ENCODE data around the gene SHD. TPM values are rescaled to one million over a fixed set of nuclear protein-coding genes. Genes with fewer than 3 reads are reported as not detected.

SHD gene
- total RNA-seq, 4 donors from 2014 or later, result not detected

DNA sequence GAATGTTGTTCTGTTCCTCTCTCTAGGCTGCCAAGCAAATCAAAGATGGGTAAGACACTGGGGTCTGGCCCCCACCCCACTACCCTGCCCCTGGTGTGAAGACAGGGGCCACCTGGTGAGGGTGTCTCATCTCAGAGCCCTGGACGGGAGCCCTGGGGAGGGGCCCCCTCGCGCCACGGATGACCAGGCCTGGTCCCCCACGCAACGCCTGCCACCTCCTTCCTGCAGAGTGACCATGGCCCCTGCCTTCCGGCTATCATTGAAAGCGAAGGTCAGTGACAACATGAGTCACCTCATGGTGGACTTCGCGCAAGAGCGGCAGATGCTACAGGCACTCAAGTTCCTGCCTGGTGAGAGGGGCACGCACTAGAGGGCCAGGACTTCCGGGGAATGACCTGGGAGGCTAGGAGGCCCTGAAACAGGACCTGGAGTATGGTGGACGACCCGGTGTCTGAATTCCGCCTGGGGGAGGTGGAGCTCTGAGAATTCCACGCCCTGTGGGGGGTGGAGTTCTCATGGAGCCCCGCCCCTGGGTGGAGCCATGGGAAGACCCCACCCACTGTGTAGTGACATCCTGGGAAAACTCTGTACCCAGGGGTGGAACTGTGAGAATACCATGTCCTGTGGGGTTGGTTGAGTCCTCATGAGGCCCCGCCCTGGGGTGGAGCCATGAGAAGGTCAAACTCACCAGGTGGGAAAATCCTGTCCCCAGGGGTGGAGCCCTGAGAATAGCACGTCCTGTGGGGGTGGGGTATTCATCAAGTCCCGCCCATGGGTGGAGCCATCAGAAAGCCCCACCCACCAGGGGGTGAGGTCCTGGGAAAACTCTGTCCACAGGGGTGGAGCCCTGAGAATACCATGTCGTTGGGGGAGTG is 31.4 kb downstream of the SHD start:
- TF ChIP-seq CTCF (IDR thresholded peaks at IDR 0.05) (no peak), POLR2A (IDR thresholded peaks at IDR 0.05) (no peak)
- H3K4me3 ChIP-seq, result no peak overlapping the region
- no peaks in the 10 kb centered on the region for H3K9me3 ChIP-seq
- intact Hi-C loops (cut with DNase I), result no loop called here
- peaks cover 0 to 7% (median 0%) of the 10 kb centered on the region in 3 donors for H3K4me1 ChIP-seq
- no peaks in the 10 kb centered on the region for H3K36me3 ChIP-seq
- WGBS, 2 donors, result 84 to 88% methylated on average over 6 to 14 of the region's 22 CpGs
- peaks cover 0 to 17% (median 0%) of the 10 kb centered on the region in 4 donors for H3K27me3 ChIP-seq
- DNase-seq, result no peak
- H3K27ac ChIP-seq, result no peak overlapping the region

GRCh38 chr19:4313847-4314490 is 34.9 kb downstream of the SHD start:
- H3K27me3 ChIP-seq, result no peaks in the 10 kb centered on the region
- intact Hi-C loops (cut with DNase I), result no loop called here
- no peak overlapping the region for H3K4me3 ChIP-seq
- no peaks in the 10 kb centered on the region for H3K36me3 ChIP-seq
- H3K4me1 ChIP-seq, result peaks cover 0 to 7% (median 0%) of the 10 kb centered on the region in 3 donors
- WGBS, 2 donors, result 34 to 35% methylated on average over 10 to 11 of the region's 12 CpGs
- no peak for DNase-seq
- no peak for TF ChIP-seq CTCF (IDR thresholded peaks at IDR 0.05)
- TF ChIP-seq POLR2A (IDR thresholded peaks at IDR 0.05), result no peak
- H3K27ac ChIP-seq, result no peak overlapping the region
- no peaks in the 10 kb centered on the region for H3K9me3 ChIP-seq

DNA sequence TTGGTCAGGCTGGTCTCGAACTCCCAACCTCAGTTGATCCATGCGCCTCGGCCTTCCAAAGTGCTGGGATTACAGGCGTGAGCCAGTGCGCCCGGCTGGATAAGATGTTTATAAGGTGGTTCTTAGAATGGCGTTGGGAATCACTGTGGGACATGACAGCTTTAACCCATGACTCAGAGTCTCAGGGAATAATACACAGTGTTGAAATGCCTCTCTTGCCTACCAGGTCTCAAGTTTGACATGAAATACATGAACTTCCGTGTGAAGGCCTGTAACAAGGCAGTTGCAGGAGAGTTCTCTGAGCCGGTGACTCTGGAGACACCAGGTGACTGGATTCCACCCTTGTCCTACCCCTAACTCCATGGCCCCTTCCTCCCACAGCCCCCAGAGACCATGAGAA is 37.9 kb downstream of the SHD start:
- Histone ChIP-seq H3K36me3 (no peaks in the 10 kb centered on the region), H3K9me3 (no peaks in the 10 kb centered on the region), H3K4me3 (no peak overlapping the region), H3K27ac (no peak overlapping the region), H3K27me3 (no peaks in the 10 kb centered on the region), H3K4me1 (peaks cover 0 to 7% (median 0%) of the 10 kb centered on the region in 3 donors)
- no peak for DNase-seq
- TF ChIP-seq CTCF (IDR thresholded peaks at IDR 0.05) (no peak), POLR2A (IDR thresholded peaks at IDR 0.05) (no peak)
- 85 to 87% methylated on average over 3 to 9 of the region's 9 CpGs for WGBS, 2 donors
- intact Hi-C loops (cut with DNase I), result no loop called here

DNA sequence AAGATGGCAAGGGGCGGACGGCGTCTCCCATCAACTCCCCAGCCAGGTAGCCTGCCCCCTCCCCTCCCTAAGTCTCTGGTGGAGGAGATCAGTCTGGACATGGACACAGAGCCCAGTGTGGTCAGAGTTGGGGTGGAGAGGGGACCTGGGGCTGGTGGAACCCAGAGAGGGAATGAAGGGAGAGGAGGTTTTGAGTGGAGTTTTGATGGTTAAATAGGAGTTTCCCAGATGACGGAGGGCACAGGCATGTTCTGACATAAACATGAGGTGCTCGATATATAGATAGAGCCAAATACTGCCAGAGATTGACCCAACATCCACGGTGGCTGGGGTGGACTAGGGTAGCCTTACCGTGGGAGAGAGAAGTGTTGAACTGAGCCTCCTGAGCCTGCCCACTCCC is 39.4 kb downstream of the SHD start:
- no peak for DNase-seq
- Histone ChIP-seq H3K4me1 (peaks cover 0 to 7% (median 0%) of the 10 kb centered on the region in 3 donors), H3K4me3 (no peak overlapping the region), H3K27me3 (no peaks in the 10 kb centered on the region), H3K9me3 (peaks cover 0 to 3% (median 0%) of the 10 kb centered on the region in 3 donors), H3K27ac (no peak overlapping the region), H3K36me3 (no peaks in the 10 kb centered on the region)
- intact Hi-C loops (cut with DNase I), result no loop called here
- TF ChIP-seq CTCF (IDR thresholded peaks at IDR 0.05) (no peak), POLR2A (IDR thresholded peaks at IDR 0.05) (no peak)
- WGBS, 2 donors, result 92 to 99% methylated on average over 7 of the region's 7 CpGs
